ENCODE results near the gene LAMA4.

- TF ChIP-seq CSRNP3 (CRISPR knock-in tag; IDR thresholded peaks at IDR 0.05): no peak
- no peak for TF ChIP-seq CREB5 (CRISPR knock-in tag; IDR thresholded peaks at IDR 0.05; ENCODE audit: low read depth)
- TF ChIP-seq PATZ1 (CRISPR knock-in tag; IDR thresholded peaks at IDR 0.05; ENCODE audit: borderline replicate concordance): no peak
- no peak for TF ChIP-seq PPARA (CRISPR knock-in tag; IDR thresholded peaks at IDR 0.05; ENCODE audit: borderline replicate concordance)
- TF ChIP-seq ISL1 (CRISPR knock-in tag; IDR thresholded peaks at IDR 0.05): no peak
- no peak for TF ChIP-seq ZFP30 (CRISPR knock-in tag; IDR thresholded peaks at IDR 0.05)
- TF ChIP-seq ZNF8 (CRISPR knock-in tag; IDR thresholded peaks at IDR 0.05): no peak
- no peak for TF ChIP-seq ZFP3 (CRISPR knock-in tag; IDR thresholded peaks at IDR 0.05)
- no peak for TF ChIP-seq ARNTL (CRISPR knock-in tag; IDR thresholded peaks at IDR 0.05; ENCODE audit: borderline replicate concordance, low read depth)
These were observed 191.4 kb downstream of the LAMA4 start for GRCh38 chr6:112062966-112063365.

Data from SK-N-SH treated with all-trans-retinoic acid at 6 μM for 48 hours (cell line).